IPS DF 19.7 (cell line): ENCODE results near the gene KIF3C.
"Not testable (repeated sequence)": the region's sequence is repeated elsewhere in the genome, so short reads cannot be mapped to it uniquely, and the experiment has no call there.

Source experiments
- DNase-seq: peaks from one replicate; pipeline ENCODE4 v3.0.0-alpha.2; 2013; ENCODE audit warnings: low read depth, low spot score

KIF3C gene

GRCh38 chr2:25960920-25961319 lies 21.4 kb downstream of the KIF3C start:
- no peak for DNase-seq

- no peak for DNase-seq
Measured at GRCh38 chr2:25960396-25960795, 21.9 kb downstream of the KIF3C start.

- DNase-seq = not testable (repeated sequence)
Measured at GRCh38 chr2:25958611-25959010, 23.7 kb downstream of the KIF3C start.

GRCh38 chr2:25957743-25958142 lies 24.6 kb downstream of the KIF3C start:
- DNase-seq = no peak

GRCh38 chr2:25955869-25956535 lies 26.3 kb downstream of the KIF3C start:
- DNase-seq = no peak

GRCh38 chr2:25955036-25955435 lies 27.3 kb downstream of the KIF3C start:
- no peak for DNase-seq

GRCh38 chr2:25954199-25954752 lies 28.0 kb downstream of the KIF3C start:
- no peak for DNase-seq

GRCh38 chr2:25951071-25951547 lies 31.2 kb downstream of the KIF3C start:
- peak; percentile 50 for DNase-seq

- DNase-seq = no peak
Measured at GRCh38 chr2:25948437-25948836, 33.9 kb downstream of the KIF3C start.

GRCh38 chr2:25941042-25941441 lies 41.3 kb downstream of the KIF3C start:
- DNase-seq = no peak

- DNase-seq = no peak
Measured at GRCh38 chr2:25939257-25939668, 43.0 kb downstream of the KIF3C start.

GRCh38 chr2:25938345-25938744 lies 44.0 kb downstream of the KIF3C start:
- no peak for DNase-seq

- DNase-seq = no peak
Measured at GRCh38 chr2:25936889-25937545, 45.3 kb downstream of the KIF3C start.

- DNase-seq = no peak
Measured at GRCh38 chr2:25933622-25934021, 48.7 kb downstream of the KIF3C start.

- no peak for DNase-seq
Measured at GRCh38 chr2:25929789-25930473, 52.4 kb downstream of the KIF3C start.

- no peak for DNase-seq
Measured at GRCh38 chr2:25928668-25929067, 53.6 kb downstream of the KIF3C start.

GRCh38 chr2:25926984-25927756 lies 55.1 kb downstream of the KIF3C start:
- no peak for DNase-seq

- no peak for DNase-seq
Measured at GRCh38 chr2:25922501-25922900, 59.8 kb downstream of the KIF3C start.

- no peak for DNase-seq
Measured at GRCh38 chr2:25920786-25921415, 61.4 kb downstream of the KIF3C start.

GRCh38 chr2:25920336-25920735 lies 62.0 kb downstream of the KIF3C start:
- DNase-seq = no peak

GRCh38 chr2:25917832-25918231 lies 64.5 kb downstream of the KIF3C start:
- no peak for DNase-seq
